Keratinocyte (primary cell): ENCODE results near the gene SLC1A2.

Experiments used
- EZH2 ChIP-seq: IDR thresholded peaks from one replicate; pipeline ENCODE4 v1.6.1; 2012; ENCODE audit warnings: inconsistent platforms, mild to moderate bottlenecking, low read length, moderate library complexity
- TF ChIP-seq, protein P1 (sequence below), 3 experiments: IDR thresholded peaks in 1 of 3; conservative IDR thresholded peaks in 1 of 3; optimal IDR thresholded peaks in 1 of 3; 2 replicates in 2 of 3; 3 replicates in 1 of 3; pipeline versions ENCODE3 to v1.5.1; 2011; ENCODE audit warnings: low read length in 3 of 3, mild to moderate bottlenecking in 3 of 3, moderate library complexity in 2 of 3, control low read depth in 1 of 3, inconsistent platforms in 1 of 3; ENCODE audit not compliant: insufficient read depth in 2 of 3; ENCODE audit errors: extremely low read depth in 1 of 3

DNA sequence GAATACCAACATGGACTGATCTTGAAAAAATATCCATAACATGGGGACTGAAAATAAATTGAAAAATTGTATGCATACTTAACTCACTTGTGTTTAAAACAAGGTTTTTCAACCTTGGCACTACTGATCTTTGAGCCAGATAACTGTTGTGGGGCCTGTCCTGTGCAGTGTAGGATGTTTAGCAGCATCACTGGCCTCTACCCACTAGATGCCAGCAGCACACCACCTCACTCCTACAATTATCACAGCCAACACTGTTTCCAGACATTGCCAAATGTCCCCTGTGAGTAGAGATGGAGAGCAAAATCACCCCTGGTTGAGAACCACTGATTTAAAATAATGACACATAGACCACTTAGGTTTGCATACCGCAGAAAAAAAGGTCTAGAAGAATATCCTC, 45.0 kb upstream of the SLC1A2 start:
- TF ChIP-seq, protein P1, sequence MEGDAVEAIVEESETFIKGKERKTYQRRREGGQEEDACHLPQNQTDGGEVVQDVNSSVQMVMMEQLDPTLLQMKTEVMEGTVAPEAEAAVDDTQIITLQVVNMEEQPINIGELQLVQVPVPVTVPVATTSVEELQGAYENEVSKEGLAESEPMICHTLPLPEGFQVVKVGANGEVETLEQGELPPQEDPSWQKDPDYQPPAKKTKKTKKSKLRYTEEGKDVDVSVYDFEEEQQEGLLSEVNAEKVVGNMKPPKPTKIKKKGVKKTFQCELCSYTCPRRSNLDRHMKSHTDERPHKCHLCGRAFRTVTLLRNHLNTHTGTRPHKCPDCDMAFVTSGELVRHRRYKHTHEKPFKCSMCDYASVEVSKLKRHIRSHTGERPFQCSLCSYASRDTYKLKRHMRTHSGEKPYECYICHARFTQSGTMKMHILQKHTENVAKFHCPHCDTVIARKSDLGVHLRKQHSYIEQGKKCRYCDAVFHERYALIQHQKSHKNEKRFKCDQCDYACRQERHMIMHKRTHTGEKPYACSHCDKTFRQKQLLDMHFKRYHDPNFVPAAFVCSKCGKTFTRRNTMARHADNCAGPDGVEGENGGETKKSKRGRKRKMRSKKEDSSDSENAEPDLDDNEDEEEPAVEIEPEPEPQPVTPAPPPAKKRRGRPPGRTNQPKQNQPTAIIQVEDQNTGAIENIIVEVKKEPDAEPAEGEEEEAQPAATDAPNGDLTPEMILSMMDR (optimal IDR thresholded peaks at IDR 0.05 in 1 of 3, IDR thresholded peaks at IDR 0.05 in 1 of 3, conservative IDR thresholded peaks at IDR 0.05 in 1 of 3; ENCODE audit: extremely low read depth in 1 of 3, insufficient read depth in 2 of 3, low read length in 3 of 3), result peak; percentile 18 to 73 (median 21)
- no peak for TF ChIP-seq EZH2
